ENCODE measurements around the gene CRPPA. TPM values are rescaled to one million over a fixed set of nuclear protein-coding genes. Genes with fewer than 3 reads are reported as not detected.

CRPPA gene
- total RNA-seq (2022) (0.81 and 1.1 TPM in 2 replicates), Bru-seq, nascent RNA (percentile 34 among the genes with signal in this experiment), BruChase-seq, experiment 1, labeled RNA remaining after a 6-hour chase (percentile 30 among the genes with signal in this experiment), BruChase-seq, experiment 2, labeled RNA remaining after a 2-hour chase (percentile 37 among the genes with signal in this experiment)
- long read RNA-seq, full-length matches to known transcripts: 1 of 1 reads
- long read RNA-seq, partial matches to known transcripts: 0 of 1 reads
- long read RNA-seq, other reads (novel, unspliced or antisense): 0 of 1 reads

GRCh38 chr7:16421333-16422102 is at the start of gene CRPPA:
CRPPA (minus strand) TSS chr7:16421538; CDS start chr7:16421322, 216 bp downstream.
- H3K36me3 Mint-ChIP-seq (ENCODE audit: insufficient read depth, unreplicated experiment): peaks cover 4% of the 10 kb centered on the region
- no peaks in the 10 kb centered on the region for H3K27me3 Mint-ChIP-seq (ENCODE audit: insufficient read depth, unreplicated experiment)
- no TSS peak for BruUV-seq (replicated peaks)
- H3K27ac Mint-ChIP-seq (ENCODE audit: low read depth, unreplicated experiment): peak within 1 kb of the TSS; percentile 88
- POLR2A ChIA-PET: interaction anchor here (0.6 kb wide), 1 partner anchor 51 kb away, joined by 3 read pairs; no protein-coding TSS in a partner anchor
- H3K9me3 Mint-ChIP-seq (ENCODE audit: unreplicated experiment): no peaks in the 10 kb centered on the region
- CTCF ChIA-PET: interaction anchor here (1.0 kb wide), 1 partner anchor 30 kb away, joined by 3 read pairs; no protein-coding TSS in a partner anchor
- H3K4me3 Mint-ChIP-seq (ENCODE audit: unreplicated experiment): peak within 1 kb of the TSS; percentile 74
- TF ChIP-seq CTCF (IDR thresholded peaks at IDR 0.05; ENCODE audit: unreplicated experiment): no peak
- intact Hi-C loops (cut with micrococcal nuclease): loop anchor here (10.0 kb wide), 1 partner anchor 337 kb away; no protein-coding TSS in a partner anchor
- DNase-seq (ENCODE audit: unreplicated experiment): peak; percentile 62
- peaks cover 18% of the 10 kb centered on the region for H3K4me1 Mint-ChIP-seq (ENCODE audit: insufficient read depth, unreplicated experiment)

- POLR2A ChIA-PET: no interaction called here
- no peak for TF ChIP-seq CTCF (IDR thresholded peaks at IDR 0.05; ENCODE audit: unreplicated experiment)
- Mint-ChIP-seq H3K9me3 (ENCODE audit: unreplicated experiment) (no peaks in the 10 kb centered on the region), H3K27me3 (ENCODE audit: insufficient read depth, unreplicated experiment) (peaks cover 53% of the 10 kb centered on the region), H3K4me3 (ENCODE audit: unreplicated experiment) (no peak within 1 kb of the TSS), H3K27ac (ENCODE audit: low read depth, unreplicated experiment) (no peak within 1 kb of the TSS), H3K4me1 (ENCODE audit: insufficient read depth, unreplicated experiment) (no peaks in the 10 kb centered on the region), H3K36me3 (ENCODE audit: insufficient read depth, unreplicated experiment) (no peaks in the 10 kb centered on the region)
- BruUV-seq (replicated peaks): no TSS peak
- intact Hi-C loops (cut with micrococcal nuclease): no loop called here
- CTCF ChIA-PET: interaction anchor here (0.7 to 1.6 kb wide), 3 partner anchors 15 to 99 kb away, joined by 3 to 6 read pairs (median 3); no protein-coding TSS in a partner anchor
- DNase-seq (ENCODE audit: unreplicated experiment): no peak
Measured at GRCh38 chr7:16465469-16466361, 44.4 kb upstream of the CRPPA start, which contains the start of gene SOSTDC1. SOSTDC1 (minus strand) TSS chr7:16465738; CDS start chr7:16465668, 70 bp downstream.

- ChIA-PET CTCF (interaction anchor here (1.0 to 1.6 kb wide), 2 partner anchors 33 to 271 kb away, joined by 3 to 6 read pairs; no protein-coding TSS in a partner anchor), POLR2A (interaction anchor here (0.6 kb wide), 1 partner anchor 27 kb away, joined by 3 read pairs; no protein-coding TSS in a partner anchor)
- H3K27me3 Mint-ChIP-seq (ENCODE audit: insufficient read depth, unreplicated experiment): peaks cover 53% of the 10 kb centered on the region
- no TSS peak for BruUV-seq (replicated peaks)
- no peak overlapping the region for H3K4me3 Mint-ChIP-seq (ENCODE audit: unreplicated experiment)
- TF ChIP-seq CTCF (IDR thresholded peaks at IDR 0.05; ENCODE audit: unreplicated experiment): no peak
- DNase-seq (ENCODE audit: unreplicated experiment): no peak
- H3K4me1 Mint-ChIP-seq (ENCODE audit: insufficient read depth, unreplicated experiment): no peaks in the 10 kb centered on the region
- intact Hi-C loops (cut with micrococcal nuclease): no loop called here
- H3K27ac Mint-ChIP-seq (ENCODE audit: low read depth, unreplicated experiment): no peak overlapping the region
- no peaks in the 10 kb centered on the region for H3K9me3 Mint-ChIP-seq (ENCODE audit: unreplicated experiment)
- no peaks in the 10 kb centered on the region for H3K36me3 Mint-ChIP-seq (ENCODE audit: insufficient read depth, unreplicated experiment)
Measured at GRCh38 chr7:16463949-16464715, 42.8 kb upstream of the CRPPA start.
